B cell (primary cell): Measurements from ENCODE around the gene PBX1. TPM values are rescaled to one million over a fixed set of nuclear protein-coding genes. Genes with fewer than 3 reads are reported as not detected.

Experiments used
- ATAC-seq: fragments of 200-7000 bp; cut with Tn5 transposase; one replicate; pipeline ENCODE4 v1.10.0; 2021; ENCODE audit warnings: low read depth, mild to moderate bottlenecking, moderate number of reproducible peaks, moderate library complexity
- CTCF ChIA-PET: fragments of 350-600 bp; sonication (Branson Sonifier 250); formaldehyde crosslinking; loops from one replicate; lab custom pipeline; 2021; ENCODE audit warnings: antibody characterized with exemption, inconsistent platforms; lab: Charles Lee
- POLR2A ChIA-PET: fragments of 350-600 bp; sonication (Branson Sonifier 250); formaldehyde crosslinking; loops from one replicate; lab custom pipeline; 2021; ENCODE audit warnings: antibody characterized with exemption; lab: Charles Lee
- DNase-seq: peaks from one replicate; pipeline ENCODE4 v3.0.0; 2013
- H2AFZ ChIP-seq: 2 replicates; pipeline ENCODE4 v1.6.1; 2012; ENCODE audit warnings: mild to moderate bottlenecking, low read depth, low read length; ENCODE audit not compliant: insufficient read depth, poor library complexity, severe bottlenecking
- H3K27ac ChIP-seq, 2 donors: 1 replicate in 1 of 2; 2 replicates in 1 of 2; pipeline ENCODE4 v1.5.1; 2012 to 2013; ENCODE audit warnings: low read length in 2 of 2, mild to moderate bottlenecking in 2 of 2, moderate library complexity in 1 of 2
- H3K27me3 ChIP-seq, 4 experiments: fragments of 200-600 bp in 1 of 4; sonication (generic) in 1 of 4; replicated peaks in 1 of 4; 1 replicate in 2 of 4; 2 replicates in 2 of 4; pipeline versions ENCODE4 v1.6.1 to v1.7.0; 2013 to 2016; ENCODE audit warnings: low read length in 3 of 4, mild to moderate bottlenecking in 2 of 4, mixed read lengths in 1 of 4, moderate library complexity in 1 of 4; ENCODE audit not compliant: insufficient read depth in 4 of 4, control insufficient read depth in 3 of 4; ENCODE audit errors: control extremely low read depth in 1 of 4
- H3K36me3 ChIP-seq, 2 experiments: replicated peaks in 1 of 2; 1 replicate in 1 of 2; 2 replicates in 1 of 2; pipeline versions ENCODE4 v1.6.1 to v1.7.1; 2013; ENCODE audit warnings: low read length in 1 of 2; ENCODE audit not compliant: insufficient read depth in 2 of 2, control insufficient read depth in 1 of 2; ENCODE audit errors: control extremely low read depth in 1 of 2, extremely low read depth in 1 of 2
- H3K4me1 ChIP-seq, 2 donors: fragments of 200-600 bp in 1 of 2; sonication (generic) in 1 of 2; 1 replicate in 1 of 2; 2 replicates in 1 of 2; pipeline versions ENCODE4 v1.5.1 to v1.6.1; 2013 to 2017; ENCODE audit warnings: low read length in 2 of 2; ENCODE audit not compliant: control insufficient read depth in 2 of 2, insufficient read depth in 2 of 2
- H3K4me2 ChIP-seq: replicated peaks from 2 replicates; pipeline ENCODE3; 2012; ENCODE audit warnings: mild to moderate bottlenecking, low read depth, low read length; ENCODE audit not compliant: poor library complexity, severe bottlenecking
- H3K4me3 ChIP-seq, 5 experiments: fragments of 200-600 bp in 1 of 5; sonication (generic) in 1 of 5; 1 replicate in 3 of 5; 2 replicates in 2 of 5; pipeline versions ENCODE4 v1.5.1 to v1.7.0; 2011 to 2016; ENCODE audit warnings: low read length in 4 of 5, mild to moderate bottlenecking in 4 of 5, low read depth in 2 of 5, control low read depth in 1 of 5, moderate library complexity in 1 of 5; ENCODE audit not compliant: insufficient read depth in 1 of 5; ENCODE audit errors: control extremely low read depth in 1 of 5, extremely low read depth in 1 of 5
- H3K79me2 ChIP-seq: fragments of 200-600 bp; sonication (generic); one replicate; pipeline ENCODE4 v1.6.0; 2016; ENCODE audit warnings: low read length; ENCODE audit not compliant: control insufficient read depth, insufficient read depth
- H3K9ac ChIP-seq: fragments of 200-600 bp; sonication (generic); 2 replicates; pipeline ENCODE4 v1.6.1; 2017; ENCODE audit warnings: mild to moderate bottlenecking, low read length, moderate library complexity
- H3K9me3 ChIP-seq, 3 donors: one replicate each; pipeline versions ENCODE4 v1.6.1 to v1.7.1; 2013; ENCODE audit warnings: low read length in 2 of 3; ENCODE audit not compliant: control insufficient read depth in 2 of 3, insufficient read depth in 1 of 3; ENCODE audit errors: control extremely low read depth in 1 of 3
- H4K20me1 ChIP-seq: 2 replicates; pipeline ENCODE4 v1.6.0; 2012; ENCODE audit warnings: mild to moderate bottlenecking, low read length; ENCODE audit not compliant: insufficient read depth, control insufficient read depth, poor library complexity, severe bottlenecking
- H3K27ac Mint-ChIP-seq: one replicate; pipeline ENCODE4 v1.8.0; 2021; ENCODE audit warnings: mixed read lengths
- H3K27me3 Mint-ChIP-seq: one replicate; pipeline ENCODE4 v1.8.0; 2021; ENCODE audit warnings: mixed read lengths
- H3K4me1 Mint-ChIP-seq: one replicate; pipeline ENCODE4 v1.8.0; 2021; ENCODE audit warnings: mixed read lengths
- H3K4me3 Mint-ChIP-seq: one replicate; pipeline ENCODE4 v1.8.0; 2021; ENCODE audit warnings: mixed read lengths
- H3K9me3 Mint-ChIP-seq: one replicate; pipeline ENCODE4 v1.8.0; 2022; ENCODE audit warnings: mixed read lengths; ENCODE audit not compliant: insufficient read depth
- EZH2 ChIP-seq: IDR thresholded peaks from 2 replicates; pipeline ENCODE4 v1.6.1; 2012; ENCODE audit warnings: borderline replicate concordance, low read depth, mild to moderate bottlenecking, moderate library complexity, low read length; ENCODE audit not compliant: insufficient read depth, poor library complexity, severe bottlenecking
- WGBS: methylation state at CpG from one replicate; pipeline ENCODE4 v1.1.5; 2013; ENCODE audit warnings: missing lambda C conversion rate; ENCODE audit not compliant: insufficient coverage; 5-methylcytosine and 5-hydroxymethylcytosine counted together
- intact Hi-C: fragments of 100-400 bp; cut with micrococcal nuclease; formaldehyde crosslinking; loops from one replicate; pipeline ENCODE4 v1.10.0; 2022
- polyA plus RNA-seq: library from polyadenylated mRNA; depleted of rRNA; stranded (reverse); fragments of >200 nt; gene quantifications from 2 replicates; pipeline ENCODE4 v1.2.3, GENCODE V29; 2012
- total RNA-seq, 2 donors: library from RNA; stranded (reverse); fragments of 120-200 nt in 1 of 2; gene quantifications; 1 replicate in 1 of 2; 2 replicates in 1 of 2; pipeline versions ENCODE4 v1.2.3 to v1.2.4, GENCODE V29; 2013 to 2022
- TF ChIP-seq, protein P1 (sequence below): fragments of 200-600 bp; IDR thresholded peaks from one replicate; pipeline ENCODE4 v1.8.0; 2022; ENCODE audit warnings: antibody characterized with exemption, mild to moderate bottlenecking

Gene PBX1
- total and polyA plus RNA-seq, 2 donors (not counting 1 experiment from before 2014, with no cell fraction given), result 0.32 TPM; not detected in 1

DNA sequence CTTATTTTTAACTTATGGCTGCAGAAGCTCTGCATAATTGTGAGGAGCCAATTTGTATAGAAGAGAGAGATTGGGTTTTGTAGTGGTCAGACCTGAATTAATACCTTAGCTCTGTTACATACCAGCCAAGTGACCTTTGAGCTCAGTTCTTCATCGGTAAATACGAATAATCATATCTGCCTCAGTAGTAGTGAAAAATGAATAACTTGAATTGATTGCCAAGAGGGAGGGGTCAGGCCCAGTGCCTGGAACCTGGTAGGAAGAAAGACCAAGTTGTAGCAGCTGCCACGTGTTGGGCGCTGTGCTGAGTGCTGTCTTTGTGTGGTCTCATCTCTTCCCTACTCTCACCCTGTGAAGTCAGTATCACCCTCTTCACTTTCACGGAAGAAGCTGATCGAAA is 247.5 kb downstream of the PBX1 start:
- H3K9me3 Mint-ChIP-seq, result no peaks in the 10 kb centered on the region
- H3K9ac ChIP-seq, result no peak overlapping the region

DNA sequence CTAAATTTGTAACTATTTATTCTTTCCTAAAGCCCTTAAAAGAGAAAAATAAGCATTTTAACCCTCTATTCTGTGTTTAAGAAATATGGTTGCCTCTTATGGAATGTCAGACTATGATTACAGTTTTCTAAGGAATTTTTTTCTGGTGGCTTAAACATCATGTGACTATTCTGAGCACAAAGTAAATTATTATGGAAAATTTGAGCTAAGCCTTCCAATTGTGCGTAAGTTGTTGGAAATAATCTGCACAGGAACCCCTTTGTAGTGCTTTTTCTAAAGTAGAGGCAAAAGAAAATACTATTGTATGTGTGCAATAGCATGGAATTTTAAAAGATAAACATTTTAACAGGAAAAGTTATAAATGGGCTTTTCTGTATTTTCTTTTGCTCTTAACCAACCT is 254.8 kb downstream of the PBX1 start:
- Mint-ChIP-seq H3K27ac (no peak overlapping the region), H3K27me3 (peaks cover 6% of the 10 kb centered on the region), H3K4me1 (no peaks in the 10 kb centered on the region), H3K4me3 (no peak overlapping the region), H3K9me3 (no peaks in the 10 kb centered on the region)
- H3K36me3 ChIP-seq, result no peaks in the 10 kb centered on the region
- H2AFZ ChIP-seq, result no peak overlapping the region
- ChIA-PET POLR2A (no interaction called here), CTCF (no interaction called here)
- no peak for ATAC-seq
- no peak for DNase-seq
- intact Hi-C loops, result no loop called here
- no CpG with 5 or more reads among the region's 1 CpG for WGBS
- no peak overlapping the region for H3K9ac ChIP-seq
- H3K9me3 ChIP-seq, result no peaks in the 10 kb centered on the region
- no peaks in the 10 kb centered on the region for H4K20me1 ChIP-seq
- H3K27me3 ChIP-seq, result no peaks in the 10 kb centered on the region
- H3K79me2 ChIP-seq, result no peaks in the 10 kb centered on the region
- H3K27ac ChIP-seq, result no peak overlapping the region
- no peak for TF ChIP-seq EZH2
- TF ChIP-seq, protein P1, sequence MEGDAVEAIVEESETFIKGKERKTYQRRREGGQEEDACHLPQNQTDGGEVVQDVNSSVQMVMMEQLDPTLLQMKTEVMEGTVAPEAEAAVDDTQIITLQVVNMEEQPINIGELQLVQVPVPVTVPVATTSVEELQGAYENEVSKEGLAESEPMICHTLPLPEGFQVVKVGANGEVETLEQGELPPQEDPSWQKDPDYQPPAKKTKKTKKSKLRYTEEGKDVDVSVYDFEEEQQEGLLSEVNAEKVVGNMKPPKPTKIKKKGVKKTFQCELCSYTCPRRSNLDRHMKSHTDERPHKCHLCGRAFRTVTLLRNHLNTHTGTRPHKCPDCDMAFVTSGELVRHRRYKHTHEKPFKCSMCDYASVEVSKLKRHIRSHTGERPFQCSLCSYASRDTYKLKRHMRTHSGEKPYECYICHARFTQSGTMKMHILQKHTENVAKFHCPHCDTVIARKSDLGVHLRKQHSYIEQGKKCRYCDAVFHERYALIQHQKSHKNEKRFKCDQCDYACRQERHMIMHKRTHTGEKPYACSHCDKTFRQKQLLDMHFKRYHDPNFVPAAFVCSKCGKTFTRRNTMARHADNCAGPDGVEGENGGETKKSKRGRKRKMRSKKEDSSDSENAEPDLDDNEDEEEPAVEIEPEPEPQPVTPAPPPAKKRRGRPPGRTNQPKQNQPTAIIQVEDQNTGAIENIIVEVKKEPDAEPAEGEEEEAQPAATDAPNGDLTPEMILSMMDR, result no peak
- H3K4me2 ChIP-seq, result no peak overlapping the region
- no peak overlapping the region for H3K4me3 ChIP-seq
- no peaks in the 10 kb centered on the region for H3K4me1 ChIP-seq

More for the DNA sequence above, 247.5 kb downstream of the PBX1 start:
- intact Hi-C loops, result no loop called here
- Histone ChIP-seq H3K36me3 (no peaks in the 10 kb centered on the region), H4K20me1 (no peaks in the 10 kb centered on the region), H3K4me1 (no peaks in the 10 kb centered on the region), H3K4me3 (no peak overlapping the region), H3K27ac (no peak overlapping the region), H3K79me2 (no peaks in the 10 kb centered on the region), H3K9me3 (no peaks in the 10 kb centered on the region), H2AFZ (no peak overlapping the region), H3K27me3 (peaks cover 0 to 5% (median 2%) of the 10 kb centered on the region in 4 experiments), H3K4me2 (no peak overlapping the region)
- no peak overlapping the region for H3K27ac Mint-ChIP-seq
- TF ChIP-seq EZH2, result no peak
- TF ChIP-seq, protein P1, result no peak
- no peak overlapping the region for H3K4me3 Mint-ChIP-seq
- ChIA-PET CTCF (interaction anchor here (3.7 kb wide), 1 partner anchor 19 kb away, joined by 16 read pairs; no protein-coding TSS in a partner anchor), POLR2A (no interaction called here)
- H3K4me1 Mint-ChIP-seq, result no peaks in the 10 kb centered on the region
- no peak for DNase-seq
- peaks cover 6% of the 10 kb centered on the region for H3K27me3 Mint-ChIP-seq
- ATAC-seq, result no peak
- WGBS, result 100% methylated on average over 3 of the region's 6 CpGs
